LHCN-M2 (cell line): ENCODE data around the gene EFCAB8. TPM values are rescaled to one million over a fixed set of nuclear protein-coding genes. Genes with fewer than 3 reads are reported as not detected.
"Not testable (repeated sequence)": the region's sequence is repeated elsewhere in the genome, so short reads cannot be mapped to it uniquely, and the experiment has no call there.

ENCODE experiments used
- DNase-seq: peaks from one replicate; pipeline ENCODE4 v3.0.0-alpha.2; 2012; ENCODE audit warnings: low read depth
- total RNA-seq: library from RNA; depleted of rRNA; stranded (reverse); fragments of >200 nt; gene quantifications from 2 replicates; pipeline ENCODE4 v1.2.3, GENCODE V29; 2014

Gene EFCAB8
- total RNA-seq, 1 experiment from 2014 or later: 0.17 TPM

DNA sequence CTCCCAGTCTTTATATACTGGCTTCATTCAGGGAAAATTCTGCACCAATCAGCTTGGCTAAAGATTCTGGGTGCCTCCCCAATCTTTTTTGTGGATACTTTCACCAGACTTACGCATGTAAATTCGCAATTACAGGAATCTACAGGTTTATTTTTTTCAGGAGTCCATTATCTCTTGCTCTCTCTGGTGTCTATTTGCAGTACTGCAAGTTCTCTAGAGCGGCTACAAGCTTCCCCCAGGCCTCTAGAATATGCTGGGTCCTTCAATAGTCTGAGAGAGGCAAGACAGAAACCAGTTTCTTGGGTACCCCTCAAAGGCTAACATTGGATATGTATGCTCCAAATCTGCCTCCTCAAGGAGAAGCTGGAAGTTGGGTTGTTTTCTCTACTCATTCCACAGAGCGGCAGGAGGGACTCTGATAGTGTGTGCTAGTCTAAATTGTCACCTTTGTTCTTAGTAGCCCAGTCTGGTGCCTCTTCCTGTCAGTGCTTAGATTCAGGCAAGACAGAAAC, 87.0 kb downstream of the EFCAB8 start:
- DNase-seq: peak; percentile 13

DNA sequence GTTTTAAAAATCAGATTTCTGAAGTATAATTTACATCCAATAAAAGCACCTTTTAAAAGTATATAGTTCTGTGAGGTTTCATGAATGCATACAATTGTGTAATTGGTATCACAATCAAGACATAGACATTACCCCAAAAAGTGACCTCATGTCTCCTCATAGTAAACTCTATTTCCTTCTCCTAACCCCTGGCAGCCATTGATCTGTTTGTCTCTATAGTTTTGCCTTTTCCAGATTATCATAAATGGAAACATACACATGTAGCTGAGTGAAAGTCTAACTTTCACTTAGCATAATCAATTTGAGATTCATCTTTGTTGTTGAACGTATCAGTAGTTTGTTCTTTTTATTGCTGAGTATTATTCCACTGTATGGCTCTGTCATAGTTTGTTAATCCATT, 87.9 kb downstream of the EFCAB8 start:
- no peak for DNase-seq

DNA sequence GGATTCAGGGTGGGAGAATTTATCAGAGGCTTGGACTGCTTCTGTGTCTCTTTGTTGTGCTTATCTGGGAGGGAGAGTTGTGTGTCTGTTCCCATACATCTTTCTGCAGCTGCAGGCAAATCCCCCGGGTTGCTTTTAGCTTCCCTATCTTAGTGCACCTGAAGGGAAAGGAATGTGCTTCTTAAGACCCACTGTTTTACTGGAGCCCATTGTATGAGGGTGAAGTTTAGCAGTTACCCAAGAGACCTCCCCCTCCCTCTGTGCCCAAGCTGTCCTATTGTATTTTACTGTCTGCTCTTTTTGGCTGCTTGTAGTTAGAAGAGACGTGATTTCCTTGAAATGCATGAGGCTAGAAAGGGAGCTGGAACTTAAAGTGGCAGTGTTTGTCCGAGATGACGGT, 91.8 kb downstream of the EFCAB8 start:
- DNase-seq: not testable (repeated sequence)

DNA sequence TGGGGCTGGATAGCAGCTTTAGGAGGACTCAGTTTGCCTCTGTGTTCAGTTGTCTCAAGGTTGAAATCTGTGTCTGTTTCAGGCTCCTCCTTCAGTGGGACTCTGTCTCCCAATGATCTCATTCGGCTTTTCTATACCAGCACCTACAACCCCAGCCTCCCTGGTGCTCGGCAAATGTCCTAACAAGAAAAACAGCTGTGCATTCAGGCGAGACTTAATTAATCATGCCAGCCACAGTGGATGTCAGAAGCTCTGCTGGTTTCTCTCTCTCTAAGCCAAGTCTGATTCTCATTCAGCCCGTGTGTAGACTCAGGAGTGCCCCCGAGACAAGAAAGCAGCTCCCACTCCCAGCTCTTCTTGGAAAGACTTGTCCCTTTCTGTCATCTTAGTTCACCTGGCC, 98.7 kb downstream of the EFCAB8 start:
- DNase-seq: peak; percentile 14

DNA sequence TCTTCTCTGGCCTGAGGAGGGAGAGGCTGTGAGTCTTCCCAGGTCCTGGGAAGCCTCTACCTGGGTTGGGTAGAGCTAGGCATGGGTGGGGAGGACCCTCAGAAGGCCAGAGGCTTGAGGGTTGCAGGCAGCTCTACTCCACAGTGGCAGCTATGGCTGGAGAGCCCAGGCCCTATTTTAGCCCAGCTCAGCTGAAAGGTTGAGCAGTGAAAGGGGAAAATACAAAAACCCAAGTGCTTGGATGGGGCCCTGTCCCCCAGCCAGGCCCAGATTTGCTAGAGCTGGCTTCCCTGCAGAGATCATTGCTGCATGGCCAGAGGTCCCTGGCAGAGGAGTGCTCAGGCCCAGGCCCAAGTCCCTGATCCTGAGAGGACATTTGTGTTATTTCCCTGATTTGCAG, 99.9 kb downstream of the EFCAB8 start:
- DNase-seq: no peak

DNA sequence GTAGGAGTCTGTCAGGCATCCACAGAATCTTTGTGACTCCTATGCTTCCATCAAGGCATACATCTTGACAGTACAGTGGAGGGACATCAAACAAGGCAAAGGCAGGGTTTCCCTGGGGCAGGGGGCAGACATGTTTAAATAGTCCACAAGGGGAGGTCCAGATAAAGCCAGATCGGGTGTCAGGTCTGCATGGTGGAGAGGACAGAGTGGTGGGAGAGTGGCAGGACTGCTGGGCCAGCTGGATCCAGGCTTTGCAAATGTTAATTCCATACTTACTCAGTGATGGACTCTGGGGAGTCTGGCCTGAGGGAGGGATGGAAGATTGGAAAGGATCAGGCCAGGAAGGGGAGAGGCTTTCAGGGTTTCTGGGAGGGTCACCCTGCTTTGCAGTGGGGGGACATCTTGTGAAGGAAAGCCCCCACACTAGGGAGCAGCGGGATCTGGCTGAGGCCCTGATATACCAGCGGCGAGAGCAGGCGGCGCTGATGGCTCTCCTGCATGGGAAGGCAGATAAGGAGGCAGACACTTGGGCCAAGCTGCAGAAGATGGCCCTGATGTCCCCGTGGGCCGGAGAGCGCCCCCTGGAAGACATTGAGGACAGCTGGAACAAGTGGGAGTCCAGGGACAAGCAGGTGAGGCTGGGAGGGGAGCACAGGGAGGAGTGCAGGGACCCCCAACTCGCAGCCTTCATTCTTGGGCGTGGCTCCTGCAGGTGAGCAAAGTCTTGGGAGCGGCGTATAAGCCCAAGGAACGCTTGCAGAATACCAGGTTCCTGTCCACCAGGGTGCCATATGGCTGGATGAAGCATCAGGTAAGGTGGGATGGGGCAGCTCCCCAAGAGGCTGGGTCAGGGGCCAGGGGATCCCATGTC, 100.9 kb downstream of the EFCAB8 start:
- no peak for DNase-seq

DNA sequence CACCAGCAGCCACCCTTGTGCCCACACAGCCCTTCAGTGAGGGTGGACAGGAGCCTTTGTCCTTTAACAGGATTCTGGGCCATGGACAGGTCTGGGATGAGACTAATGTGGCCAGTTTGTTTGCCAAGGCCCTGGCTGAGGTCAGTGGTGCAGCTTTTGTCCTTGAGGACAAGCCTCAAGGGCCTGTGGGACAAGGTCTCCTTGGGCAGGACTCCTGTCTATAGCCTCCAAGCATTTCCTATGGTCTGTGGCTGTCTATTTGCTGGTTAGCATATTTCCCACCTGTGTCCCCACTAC, 101.4 kb downstream of the EFCAB8 start:
- no peak for DNase-seq

DNA sequence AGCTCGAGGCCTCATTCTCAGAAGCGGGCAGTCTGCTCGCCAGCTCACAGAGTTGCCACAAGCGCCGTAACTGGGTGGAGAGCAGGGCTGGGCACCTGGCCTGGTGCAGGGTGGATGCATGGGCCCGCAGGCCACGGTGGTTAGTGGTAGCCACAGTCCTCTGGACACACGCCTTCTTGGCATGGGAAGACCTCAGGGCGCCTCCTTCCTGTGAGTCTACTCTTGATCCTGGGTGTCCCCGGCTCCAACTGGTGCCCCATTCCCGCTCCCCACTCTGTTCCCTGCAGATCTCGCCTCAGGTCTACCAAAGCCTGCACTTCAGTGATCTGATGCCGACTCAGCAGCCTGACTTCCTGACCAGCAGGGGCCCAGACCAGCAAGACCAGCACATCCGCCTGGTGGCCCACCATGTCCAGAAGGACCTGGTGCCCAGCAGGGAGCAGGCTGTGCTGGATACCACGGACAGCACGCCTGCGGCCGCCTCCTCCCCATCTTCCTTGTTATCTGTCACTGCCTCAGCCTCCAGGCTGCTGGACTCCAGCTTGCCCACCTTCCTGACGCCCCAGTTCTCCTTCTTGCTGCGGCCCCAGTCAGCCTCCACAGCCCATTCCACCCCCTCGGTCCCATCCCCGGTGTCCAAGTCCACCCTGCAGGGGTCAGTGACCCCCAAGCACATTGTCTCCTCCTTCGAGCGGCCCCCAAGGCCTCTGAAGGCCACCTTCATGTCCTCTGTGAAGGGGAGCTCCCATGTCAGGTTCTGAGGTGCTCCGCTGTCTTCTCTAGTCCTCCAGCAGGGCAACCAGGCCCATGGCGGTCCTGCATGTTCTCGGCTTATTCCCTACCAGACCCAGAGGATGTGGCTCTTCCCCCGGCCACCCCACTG, 102.4 kb downstream of the EFCAB8 start:
- DNase-seq: no peak

DNA sequence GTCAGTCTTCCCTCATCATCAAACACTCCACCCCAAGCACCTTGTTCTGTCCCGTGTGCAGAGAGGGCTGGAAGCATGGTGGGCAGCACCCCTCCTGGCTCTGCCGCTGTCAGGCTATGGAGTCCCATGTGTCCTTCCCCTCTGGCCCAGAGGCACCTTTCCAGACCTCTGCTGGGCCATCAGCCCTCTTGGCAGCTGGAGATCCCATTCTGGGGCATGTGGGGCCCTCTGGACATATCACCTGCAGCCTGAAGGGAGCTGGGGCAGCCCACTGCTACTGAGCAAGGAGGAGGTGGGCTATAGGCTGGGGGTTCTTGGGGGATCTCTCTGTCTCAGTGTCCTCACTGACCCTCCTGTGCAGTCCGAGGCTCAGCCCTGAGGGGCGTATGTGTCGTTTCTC, 103.3 kb downstream of the EFCAB8 start:
- DNase-seq: no peak

DNA sequence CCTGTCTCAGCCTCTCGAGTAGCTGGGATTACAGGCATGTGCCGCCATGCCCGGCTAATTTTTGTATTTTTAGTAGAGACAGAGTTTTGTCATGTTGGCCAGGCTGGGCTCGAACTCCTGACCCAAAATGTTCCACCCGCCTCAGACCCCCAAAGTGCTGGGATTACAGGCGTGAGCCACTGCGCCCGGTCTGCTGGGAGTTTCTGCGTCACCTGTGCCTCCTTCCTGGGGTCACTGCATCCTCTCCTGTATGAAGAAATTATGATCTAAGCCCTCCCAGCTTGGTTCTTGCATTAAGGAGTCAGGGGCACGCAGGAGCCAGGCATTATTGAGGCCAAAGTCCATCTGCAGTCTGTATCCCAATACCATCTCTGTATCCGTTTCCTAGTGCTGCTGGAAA, 103.9 kb downstream of the EFCAB8 start:
- not testable (repeated sequence) for DNase-seq

DNA sequence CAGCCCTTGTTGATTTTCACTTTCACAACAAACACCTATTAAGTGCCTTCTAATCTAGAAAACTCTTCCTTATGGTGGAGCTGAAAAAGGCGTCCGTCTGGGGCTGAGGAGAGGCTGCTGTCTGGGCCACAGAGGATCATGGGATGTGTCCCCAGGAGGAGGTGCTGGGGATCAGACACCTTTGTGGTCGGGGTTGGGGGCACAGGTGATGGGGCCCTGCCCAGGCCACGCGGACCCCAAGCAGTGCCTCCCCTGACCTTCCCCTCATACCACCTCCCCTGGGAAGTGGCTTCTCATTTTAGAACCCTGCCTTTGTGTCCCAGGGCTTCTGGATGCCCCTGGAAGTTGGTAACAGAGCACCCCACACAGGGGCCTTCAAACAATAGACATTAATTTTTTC, 104.5 kb downstream of the EFCAB8 start:
- no peak for DNase-seq

DNA sequence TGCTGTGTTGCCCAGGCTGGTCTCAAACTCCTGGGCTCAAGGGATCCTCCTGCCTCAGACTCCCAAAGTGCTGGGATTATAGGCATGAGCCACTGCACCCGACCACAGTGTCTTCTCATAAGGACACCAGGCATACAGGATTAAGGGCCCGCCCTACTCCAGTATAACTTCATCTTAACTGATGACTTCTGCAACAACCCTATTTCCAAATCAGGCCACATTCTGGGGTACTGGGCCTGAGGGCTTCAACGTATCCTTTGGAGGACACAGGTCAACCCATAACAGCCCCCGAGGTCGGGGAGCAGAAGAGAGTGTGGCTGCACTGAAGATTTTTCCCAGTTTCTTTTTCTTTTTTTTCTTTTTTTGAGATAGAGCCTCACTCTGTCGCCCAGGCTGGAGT, 105.9 kb downstream of the EFCAB8 start:
- DNase-seq: no peak

DNA sequence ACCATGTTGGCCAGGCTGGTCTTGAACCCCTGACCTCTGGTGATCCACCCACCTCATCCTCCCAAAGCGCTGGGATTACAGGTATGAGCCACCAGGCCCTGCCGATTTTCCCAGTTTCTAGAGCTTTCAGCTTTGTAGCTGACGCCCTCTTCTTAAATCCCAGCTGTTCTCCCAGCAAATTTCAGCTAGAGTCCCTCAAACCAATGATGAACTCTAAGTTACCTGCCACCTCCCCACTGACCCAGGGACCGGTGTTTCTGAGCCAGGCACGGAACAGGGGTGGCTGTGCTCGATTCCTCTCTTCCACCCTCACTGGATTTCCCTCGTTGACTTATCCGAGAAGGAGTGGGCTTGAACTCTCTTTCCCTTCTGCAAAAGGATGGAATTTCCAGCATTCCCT, 106.4 kb downstream of the EFCAB8 start:
- DNase-seq: no peak

DNA sequence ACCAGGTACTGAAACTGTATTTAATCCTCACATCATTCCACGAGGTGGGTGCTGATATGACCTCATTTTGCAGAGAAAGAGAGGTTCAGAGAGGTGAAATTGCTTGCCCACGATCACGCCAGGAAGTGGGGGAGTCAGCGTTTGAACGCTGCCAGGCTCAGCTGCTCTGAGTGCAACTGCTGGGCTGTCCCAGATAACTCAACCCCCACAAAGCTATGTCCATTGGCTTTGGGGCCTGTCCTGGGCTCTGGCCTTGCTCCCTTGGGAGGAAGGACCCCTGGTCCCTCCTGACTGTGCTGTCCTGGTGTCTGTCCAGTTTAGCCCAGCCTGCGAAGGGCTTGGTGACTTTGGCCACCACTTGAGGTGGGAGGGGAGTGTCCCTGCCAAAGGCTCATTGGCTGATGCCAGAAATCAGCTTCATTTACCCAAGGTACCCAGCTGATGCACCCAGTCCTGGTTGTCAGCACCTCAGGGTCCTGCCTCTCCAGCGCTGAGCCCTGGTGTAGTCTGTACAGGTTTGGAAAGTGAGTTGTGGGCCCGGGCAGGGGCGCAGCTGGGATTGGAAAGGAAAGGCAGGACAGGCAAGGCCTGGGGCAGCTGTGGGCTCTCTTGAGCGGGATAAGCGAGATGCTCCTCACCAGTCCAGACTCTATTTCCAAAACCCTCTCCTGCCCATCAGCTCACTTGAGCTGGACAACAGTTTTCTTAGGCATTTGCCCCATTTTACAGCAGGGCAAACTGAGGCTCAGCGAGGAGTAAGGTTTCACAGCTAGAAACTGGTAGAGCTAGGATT, 107.1 kb downstream of the EFCAB8 start:
- DNase-seq: no peak

DNA sequence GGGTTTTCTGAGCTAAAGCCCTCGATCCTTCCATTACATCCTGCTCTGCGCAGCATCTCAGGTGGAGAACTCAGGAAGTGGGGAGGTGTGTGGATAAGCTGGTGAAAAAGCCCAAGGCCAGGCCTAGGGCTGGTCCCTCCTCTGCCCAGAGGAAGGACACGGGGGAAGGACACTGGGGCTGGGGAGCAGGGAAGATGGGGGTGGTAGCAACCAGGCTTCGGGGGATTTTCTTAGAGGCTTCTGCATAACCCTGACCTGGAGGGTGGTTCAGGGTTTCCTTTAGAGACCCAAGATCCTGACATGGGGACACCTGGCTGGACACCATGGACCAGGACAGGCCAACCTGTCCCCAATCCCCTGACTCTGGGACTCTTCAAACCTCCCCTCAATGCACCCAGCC, 107.7 kb downstream of the EFCAB8 start:
- no peak for DNase-seq

DNA sequence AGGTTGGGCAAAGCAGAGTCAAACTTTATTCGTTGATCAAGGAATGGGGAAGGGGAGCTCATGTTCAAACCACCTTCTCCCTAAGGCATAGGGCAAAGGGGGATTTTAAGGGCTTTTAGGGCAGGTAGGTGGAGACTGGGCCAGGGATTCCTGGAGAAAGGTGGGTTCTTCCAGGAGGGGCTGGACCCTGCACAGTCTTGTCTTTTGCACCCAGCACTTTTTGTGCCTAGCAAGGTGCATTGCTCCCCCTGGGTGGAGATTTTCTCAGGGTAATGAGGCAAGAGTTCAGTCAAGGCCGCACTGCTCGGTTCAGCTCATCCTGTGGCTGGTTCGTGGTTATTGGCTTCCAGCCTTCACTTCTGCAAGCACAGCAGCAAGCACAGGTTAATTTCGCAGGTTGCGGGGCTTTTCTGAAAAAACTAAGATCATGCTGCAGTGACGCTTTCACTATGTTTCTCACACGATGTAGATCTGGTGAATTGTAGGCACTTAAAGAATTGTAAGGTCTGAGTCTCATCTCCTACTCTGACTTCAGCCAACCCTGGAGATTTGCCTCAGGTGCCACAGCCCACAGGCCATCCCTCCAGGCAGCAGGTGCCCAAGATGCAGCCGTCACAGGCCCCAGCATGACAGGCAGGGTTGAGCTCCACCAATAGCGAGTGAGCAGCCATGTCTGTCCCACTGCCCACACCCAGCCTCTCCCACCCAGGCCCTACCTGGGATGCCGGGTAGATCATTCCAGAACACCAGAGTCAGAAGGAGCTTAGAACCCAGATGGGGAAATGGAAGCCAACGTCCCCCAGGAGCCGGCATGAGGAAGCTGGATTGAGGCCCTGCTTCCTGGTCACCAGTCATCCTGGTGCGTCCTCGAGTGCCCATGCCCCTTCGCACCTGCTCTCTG, 108.4 kb downstream of the EFCAB8 start:
- no peak for DNase-seq

DNA sequence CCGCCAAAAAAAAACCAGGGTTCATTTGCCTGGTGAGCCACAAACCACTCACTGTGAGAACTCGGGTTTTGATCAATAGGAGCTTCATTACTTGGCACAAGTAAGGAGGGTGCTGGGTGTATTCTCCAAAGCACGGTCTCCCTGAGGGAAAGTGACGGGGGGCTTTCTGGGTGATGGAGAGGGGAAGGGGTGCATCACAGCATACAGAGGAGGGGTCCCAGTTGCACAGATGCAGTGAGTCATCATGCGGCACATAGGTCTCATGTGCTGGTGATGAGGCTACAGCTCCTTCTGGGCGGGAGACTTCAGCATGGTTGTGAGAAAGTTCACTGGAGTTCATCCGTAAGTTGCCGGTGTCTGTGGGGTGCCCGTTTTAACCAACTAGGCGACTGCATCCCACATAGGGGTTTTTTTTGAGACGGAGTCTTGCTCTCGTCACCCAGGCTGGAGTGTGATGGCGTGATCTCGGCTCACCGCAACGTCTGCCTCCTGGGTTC, 109.3 kb downstream of the EFCAB8 start:
- DNase-seq: no peak

DNA sequence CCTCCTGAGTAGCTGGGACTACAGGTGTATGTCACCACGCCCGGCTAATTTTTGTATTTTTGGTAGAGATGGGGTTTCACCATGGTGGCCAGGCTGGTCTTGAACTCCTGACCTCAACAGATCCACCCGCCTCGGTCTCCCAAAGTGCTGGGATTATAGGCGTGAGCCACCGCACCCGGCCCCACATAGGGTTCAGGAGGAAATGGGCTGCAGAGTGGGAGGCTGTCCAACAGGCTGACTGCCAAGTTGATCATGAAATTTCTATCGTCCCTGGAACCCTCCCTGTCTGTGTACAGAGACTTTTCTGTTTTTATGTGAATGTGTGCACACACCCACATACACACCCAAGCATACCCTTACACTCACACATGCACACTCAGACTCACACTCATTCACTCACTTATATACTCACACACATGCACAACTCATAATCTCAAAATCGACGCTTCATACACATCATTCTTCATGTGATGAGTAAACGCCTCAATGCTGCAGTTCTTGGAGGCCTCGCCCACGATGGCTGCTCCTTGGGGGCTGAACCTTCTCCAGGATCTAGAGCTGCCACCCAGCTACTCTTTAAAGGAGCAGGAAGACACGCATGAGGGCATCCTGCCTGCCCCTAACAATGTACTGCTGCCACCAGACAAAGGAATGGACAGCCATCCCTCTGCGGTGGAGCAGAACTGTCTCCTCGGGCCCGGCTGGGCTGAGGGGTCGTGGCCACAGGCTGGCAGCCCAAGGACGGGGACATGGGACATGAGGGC, 109.9 kb downstream of the EFCAB8 start:
- DNase-seq: no peak

DNA sequence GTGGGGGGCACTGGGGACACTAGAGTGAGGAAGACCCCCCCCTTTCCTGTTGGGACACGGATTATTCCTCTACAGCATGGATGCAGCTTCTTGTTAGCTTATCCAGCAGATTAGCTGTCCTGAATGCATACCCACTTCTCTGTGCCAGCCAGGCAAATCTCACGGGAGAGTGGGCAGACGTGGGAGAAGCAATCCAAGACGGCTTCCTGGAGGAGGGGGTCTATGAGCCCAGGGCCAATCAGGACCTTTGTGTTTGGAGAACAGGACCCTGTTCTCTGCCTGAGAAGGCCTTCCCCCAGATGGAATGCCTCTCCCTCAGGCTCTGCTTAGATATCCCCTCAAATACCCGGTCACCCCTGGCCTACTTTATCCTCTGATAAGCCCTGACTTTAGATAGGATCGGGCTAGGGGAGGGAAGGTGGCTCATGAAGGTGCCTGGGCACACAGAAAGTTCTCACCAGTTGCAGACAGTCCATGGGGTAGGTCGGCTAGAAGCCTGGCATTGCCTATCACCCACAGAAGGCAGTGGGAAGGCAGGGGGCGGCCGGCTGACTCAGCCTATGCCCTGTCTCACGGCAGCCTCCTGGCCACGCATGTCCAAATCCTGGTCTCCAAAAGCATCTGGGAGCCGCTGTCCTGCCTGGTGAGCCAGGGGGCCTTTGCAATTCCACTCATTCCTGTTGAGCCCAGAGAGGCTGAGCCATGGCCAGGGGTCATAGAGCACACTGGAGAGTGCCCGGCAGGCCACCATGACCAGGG, 110.8 kb downstream of the EFCAB8 start:
- no peak for DNase-seq
